CD8-positive, alpha-beta memory T cell (primary cell): Measurements from ENCODE around the gene FECH. TPM values are rescaled to one million over a fixed set of nuclear protein-coding genes. Genes with fewer than 3 reads are reported as not detected.
"Not testable (repeated sequence)": the region's sequence is repeated elsewhere in the genome, so short reads cannot be mapped to it uniquely, and the experiment has no call there.

Experiments
- CTCF ChIA-PET: fragments of 350-600 bp; sonication (Branson Sonifier 250); formaldehyde crosslinking; loops from one replicate; lab custom pipeline; 2021; ENCODE audit warnings: antibody characterized with exemption; lab: Charles Lee
- POLR2A ChIA-PET: fragments of 350-600 bp; sonication (Branson Sonifier 250); formaldehyde crosslinking; loops from one replicate; lab custom pipeline; 2021; ENCODE audit warnings: antibody characterized with exemption; lab: Charles Lee
- DNase-seq, 5 donors: peaks; one replicate each; pipeline versions ENCODE4 v3.0.0 to v3.0.0-alpha.2; 2020 to 2022; ENCODE audit warnings: mixed read lengths in 1 of 5
- H3K27ac ChIP-seq: one replicate; pipeline ENCODE4 v1.7.0; 2013; ENCODE audit warnings: low read depth, mild to moderate bottlenecking, low read length, moderate library complexity
- H3K27me3 ChIP-seq: 2 replicates; pipeline ENCODE4 v1.7.0; 2013; ENCODE audit warnings: low read length, mild to moderate bottlenecking; ENCODE audit not compliant: insufficient read depth, poor library complexity, severe bottlenecking
- H3K36me3 ChIP-seq: 2 replicates; pipeline ENCODE4 v1.7.0; 2013; ENCODE audit warnings: mild to moderate bottlenecking, low read length, moderate library complexity; ENCODE audit not compliant: insufficient read depth
- H3K4me1 ChIP-seq: 2 replicates; pipeline ENCODE4 v1.7.0; 2013; ENCODE audit warnings: mild to moderate bottlenecking, low read length, moderate library complexity; ENCODE audit not compliant: insufficient read depth
- H3K4me3 ChIP-seq: 2 replicates; pipeline ENCODE4 v1.7.0; 2013; ENCODE audit warnings: mild to moderate bottlenecking, low read length
- H3K9me3 ChIP-seq: 2 replicates; pipeline ENCODE4 v1.7.0; 2013; ENCODE audit warnings: mild to moderate bottlenecking, low read length
- H3K27ac Mint-ChIP-seq, 8 donors: one replicate each; pipeline ENCODE4 v1.8.0; 2020 to 2021; ENCODE audit warnings: mixed read lengths in 8 of 8, mild to moderate bottlenecking in 6 of 8, inconsistent platforms in 3 of 8, moderate library complexity in 3 of 8
- H3K27me3 Mint-ChIP-seq, 2 donors: one replicate each; pipeline ENCODE4 v1.8.0; 2020 to 2021; ENCODE audit warnings: mixed read lengths in 2 of 2, mild to moderate bottlenecking in 1 of 2, moderate library complexity in 1 of 2
- H3K36me3 Mint-ChIP-seq, 3 donors: one replicate each; pipeline ENCODE4 v1.8.0; 2020 to 2021; ENCODE audit warnings: mixed read lengths in 3 of 3, inconsistent platforms in 1 of 3, mild to moderate bottlenecking in 1 of 3
- H3K4me1 Mint-ChIP-seq, 3 donors: one replicate each; pipeline ENCODE4 v1.8.0; 2020 to 2021; ENCODE audit warnings: mixed read lengths in 3 of 3, inconsistent platforms in 1 of 3, mild to moderate bottlenecking in 1 of 3
- H3K4me3 Mint-ChIP-seq, 7 donors: one replicate each; pipeline ENCODE4 v1.8.0; 2020 to 2021; ENCODE audit warnings: mixed read lengths in 7 of 7, mild to moderate bottlenecking in 6 of 7, moderate library complexity in 4 of 7, inconsistent platforms in 2 of 7
- H3K9me3 Mint-ChIP-seq, 5 donors: one replicate each; pipeline ENCODE4 v1.8.0; 2020 to 2022; ENCODE audit warnings: mixed read lengths in 5 of 5, mild to moderate bottlenecking in 3 of 5, moderate library complexity in 2 of 5, inconsistent platforms in 1 of 5
- polyA plus RNA-seq: library from polyadenylated mRNA; unstranded; fragments of 300-500 nt; fragmentation: Illumina TruSeq; gene quantifications from one replicate; pipeline ENCODE4 v1.2.3, GENCODE V29; 2021
- total RNA-seq, 2 experiments: library from RNA; stranded (reverse); gene quantifications; one replicate each; pipeline ENCODE4 v1.2.3, GENCODE V29; 2021

Gene FECH
- total and polyA plus RNA-seq, 3 experiments from 2014 or later = 22.0 to 34.9 (median 31.5) TPM

DNA sequence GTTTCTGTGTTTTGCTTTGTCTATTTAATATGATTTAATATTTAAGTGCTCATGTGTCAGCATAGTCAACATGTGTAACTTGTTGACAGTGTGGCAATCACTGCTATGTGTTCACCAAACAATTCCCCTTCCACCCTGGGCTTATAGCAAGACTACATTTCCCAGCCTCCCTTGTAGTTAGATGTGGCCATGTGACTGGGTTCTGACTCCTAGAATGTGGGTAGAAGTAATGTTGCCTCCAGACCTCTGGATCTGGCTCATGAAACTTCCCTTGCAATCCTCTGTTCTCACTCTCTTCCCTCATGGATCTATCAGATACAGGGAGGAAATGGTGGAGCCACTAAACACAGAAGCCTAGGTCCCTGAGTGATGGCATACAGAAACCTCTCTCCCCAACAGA is 64.2 kb downstream of the FECH start:
- H3K27ac ChIP-seq, H3K4me3 ChIP-seq, H3K36me3 Mint-ChIP-seq, H3K27ac Mint-ChIP-seq, H3K9me3 Mint-ChIP-seq, H3K36me3 ChIP-seq, POLR2A ChIA-PET, CTCF ChIA-PET, H3K4me1 ChIP-seq, H3K27me3 ChIP-seq, H3K4me1 Mint-ChIP-seq, H3K4me3 Mint-ChIP-seq, DNase-seq, H3K9me3 ChIP-seq: not testable (repeated sequence)
- peaks cover 12 to 29% of the 10 kb centered on the region in 2 donors for H3K27me3 Mint-ChIP-seq

DNA sequence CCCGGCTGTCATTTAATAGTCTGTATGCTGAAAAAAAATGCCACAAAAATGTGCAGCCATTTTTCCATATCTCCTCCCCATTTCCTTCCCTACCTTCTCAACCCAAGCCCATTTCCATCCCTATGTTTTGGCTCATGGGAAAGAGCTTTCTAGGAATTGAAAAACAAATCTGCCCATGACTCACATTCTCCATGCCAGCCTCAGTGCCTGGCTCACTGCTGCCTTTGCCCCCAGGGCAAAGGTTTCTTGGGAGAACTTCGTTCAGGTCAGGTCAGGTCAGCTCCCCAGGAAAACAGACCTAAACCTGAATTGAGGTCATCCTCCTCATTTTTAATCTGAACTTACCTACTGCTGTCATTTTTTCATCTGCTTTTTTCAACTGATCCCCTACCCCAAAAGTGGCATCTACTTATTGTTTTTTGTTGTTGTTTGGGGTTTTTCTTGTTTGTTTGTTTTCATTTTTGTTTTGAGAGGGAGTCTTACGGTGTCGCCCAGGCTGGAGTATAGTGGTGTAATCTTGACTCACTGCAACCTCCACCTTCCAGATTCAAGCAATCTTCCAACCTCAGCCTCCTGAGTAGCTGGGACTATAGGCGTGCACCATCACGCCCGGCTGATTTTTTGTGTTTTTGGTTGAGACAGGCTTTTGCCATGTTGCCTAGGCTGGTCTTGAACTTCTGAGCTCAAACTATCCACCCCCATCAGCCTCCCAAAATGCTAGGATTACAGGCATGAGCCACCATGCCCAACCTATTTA is 66.7 kb downstream of the FECH start:
- no peaks in the 10 kb centered on the region for H3K4me1 Mint-ChIP-seq
- Histone ChIP-seq H3K27ac (no peak overlapping the region), H3K36me3 (no peaks in the 10 kb centered on the region), H3K27me3 (no peaks in the 10 kb centered on the region), H3K4me3 (no peak overlapping the region), H3K4me1 (no peaks in the 10 kb centered on the region), H3K9me3 (no peaks in the 10 kb centered on the region)
- H3K36me3 Mint-ChIP-seq = no peaks in the 10 kb centered on the region
- no peaks in the 10 kb centered on the region for H3K9me3 Mint-ChIP-seq
- DNase-seq = no peak
- no peak overlapping the region for H3K27ac Mint-ChIP-seq
- POLR2A ChIA-PET = no interaction called here
- peaks cover 12 to 31% of the 10 kb centered on the region in 2 donors for H3K27me3 Mint-ChIP-seq
- CTCF ChIA-PET = no interaction called here
- no peak overlapping the region for H3K4me3 Mint-ChIP-seq

DNA sequence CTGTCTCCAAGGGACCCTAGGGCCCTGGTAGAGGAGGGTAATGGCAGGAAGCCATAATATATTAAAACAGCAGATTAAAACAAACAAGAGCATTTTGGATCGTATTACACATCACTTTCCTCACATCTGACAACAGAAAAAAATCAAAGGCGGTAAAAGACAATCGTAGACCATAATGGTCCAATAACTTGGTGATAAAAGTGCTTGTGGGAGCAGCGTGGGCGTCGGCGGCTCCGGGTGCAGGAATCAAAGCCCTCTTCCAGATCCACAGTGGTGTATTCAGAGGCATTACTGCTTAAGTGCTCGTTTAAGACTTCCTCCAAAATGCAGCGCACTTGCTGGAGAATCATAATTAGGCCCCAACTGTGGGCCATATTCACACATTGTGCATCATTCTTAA is 68.0 kb downstream of the FECH start:
- H3K4me1 Mint-ChIP-seq = no peaks in the 10 kb centered on the region
- H3K27ac Mint-ChIP-seq = no peak overlapping the region
- no peak for DNase-seq
- peaks cover 12 to 28% of the 10 kb centered on the region in 2 donors for H3K27me3 Mint-ChIP-seq
- ChIA-PET CTCF (no interaction called here), POLR2A (no interaction called here)
- Histone ChIP-seq H3K9me3 (no peaks in the 10 kb centered on the region), H3K36me3 (no peaks in the 10 kb centered on the region), H3K4me1 (no peaks in the 10 kb centered on the region), H3K4me3 (no peak overlapping the region), H3K27ac (no peak overlapping the region), H3K27me3 (no peaks in the 10 kb centered on the region)
- no peaks in the 10 kb centered on the region for H3K36me3 Mint-ChIP-seq
- no peak overlapping the region for H3K4me3 Mint-ChIP-seq
- H3K9me3 Mint-ChIP-seq = no peaks in the 10 kb centered on the region

DNA sequence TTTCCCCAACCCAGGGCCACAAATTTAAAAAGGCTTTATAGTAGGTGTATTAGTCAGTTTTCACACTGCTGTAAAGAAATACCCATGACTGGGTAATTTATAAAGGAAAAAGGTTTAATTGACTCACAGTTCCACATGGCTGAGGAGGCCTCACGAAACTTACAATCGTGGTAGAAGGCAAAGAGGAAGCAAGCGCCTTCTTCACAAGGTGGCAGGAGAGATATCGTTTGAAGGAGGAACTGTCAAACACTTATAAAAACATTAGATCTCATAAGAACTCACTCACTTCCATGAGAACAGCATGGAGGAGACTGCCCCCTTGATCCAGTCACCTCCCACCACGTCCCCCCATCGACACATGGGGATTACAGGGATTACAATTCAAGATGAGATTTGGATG is 70.4 kb downstream of the FECH start:
- no peaks in the 10 kb centered on the region for H3K9me3 Mint-ChIP-seq

DNA sequence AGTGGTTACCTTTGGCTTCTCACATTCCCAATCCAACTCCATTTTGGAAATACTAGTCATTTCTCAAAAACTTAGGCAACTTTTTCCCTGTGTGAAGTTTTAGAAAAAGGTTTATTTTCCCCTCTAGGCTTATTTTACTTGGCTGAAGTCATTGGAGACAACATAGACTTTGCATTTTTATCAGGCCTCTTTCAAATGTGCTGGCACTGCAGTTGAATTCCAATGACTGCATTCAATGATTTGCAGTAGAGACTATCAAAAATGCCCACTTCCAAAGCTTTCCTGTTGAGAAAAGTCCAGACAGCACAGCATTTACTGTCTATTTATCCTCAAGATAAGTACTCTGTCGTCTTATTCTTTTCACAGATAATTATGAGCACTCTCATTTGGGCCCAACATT is 81.3 kb downstream of the FECH start:
- no peaks in the 10 kb centered on the region for H3K9me3 ChIP-seq
- no peak overlapping the region for H3K4me3 ChIP-seq
- CTCF ChIA-PET = no interaction called here
- Mint-ChIP-seq H3K9me3 (peaks cover 0 to 2% (median 0%) of the 10 kb centered on the region in 5 donors), H3K27ac (no peak overlapping the region), H3K36me3 (no peaks in the 10 kb centered on the region), H3K4me1 (no peaks in the 10 kb centered on the region), H3K27me3 (peaks cover 5 to 39% of the 10 kb centered on the region in 2 donors), H3K4me3 (no peak overlapping the region)
- no peak overlapping the region for H3K27ac ChIP-seq
- DNase-seq = no peak
- POLR2A ChIA-PET = no interaction called here
- no peaks in the 10 kb centered on the region for H3K4me1 ChIP-seq
- no peaks in the 10 kb centered on the region for H3K36me3 ChIP-seq
- no peaks in the 10 kb centered on the region for H3K27me3 ChIP-seq

More for the DNA sequence above, 70.4 kb downstream of the FECH start:
- DNase-seq = no peak
- H3K36me3 ChIP-seq = no peaks in the 10 kb centered on the region
- CTCF ChIA-PET = no interaction called here
- no peaks in the 10 kb centered on the region for H3K4me1 Mint-ChIP-seq
- H3K27me3 Mint-ChIP-seq = peaks cover 10 to 25% of the 10 kb centered on the region in 2 donors
- H3K27ac Mint-ChIP-seq = no peak overlapping the region
- H3K27me3 ChIP-seq = no peaks in the 10 kb centered on the region
- no peaks in the 10 kb centered on the region for H3K36me3 Mint-ChIP-seq
- H3K4me3 ChIP-seq = no peak overlapping the region
- no peaks in the 10 kb centered on the region for H3K4me1 ChIP-seq
- no peak overlapping the region for H3K27ac ChIP-seq
- H3K4me3 Mint-ChIP-seq = no peak overlapping the region
- POLR2A ChIA-PET = no interaction called here
- H3K9me3 ChIP-seq = no peaks in the 10 kb centered on the region

DNA sequence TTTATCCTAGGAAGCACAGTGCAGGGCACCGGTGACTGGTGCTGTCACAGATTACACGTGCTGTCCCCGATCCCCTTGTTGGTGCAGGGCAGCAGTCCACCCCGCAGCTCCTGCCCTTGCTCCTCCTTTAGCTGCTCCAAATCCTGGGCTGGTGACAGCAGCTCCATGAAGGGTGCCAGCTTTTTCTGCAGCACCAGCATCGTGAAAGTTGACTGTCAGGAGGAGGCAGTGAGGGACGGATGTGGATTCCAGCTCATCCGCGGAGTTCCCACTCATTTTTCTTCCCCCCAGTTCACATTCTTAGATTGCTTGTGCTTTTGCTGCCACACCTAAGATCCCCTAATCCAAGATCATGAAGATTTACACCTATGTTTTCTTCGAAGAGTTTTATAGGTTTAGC is 83.9 kb downstream of the FECH start:
- H3K27me3 ChIP-seq = no peaks in the 10 kb centered on the region
- H3K4me1 ChIP-seq = no peaks in the 10 kb centered on the region
- H3K9me3 Mint-ChIP-seq = peaks cover 0 to 2% (median 0%) of the 10 kb centered on the region in 5 donors
- H3K27ac Mint-ChIP-seq = no peak overlapping the region
- H3K36me3 Mint-ChIP-seq = no peaks in the 10 kb centered on the region
- no peaks in the 10 kb centered on the region for H3K36me3 ChIP-seq
- H3K4me3 Mint-ChIP-seq = no peak overlapping the region
- no peak overlapping the region for H3K4me3 ChIP-seq
- no peaks in the 10 kb centered on the region for H3K9me3 ChIP-seq
- no peak overlapping the region for H3K27ac ChIP-seq
- H3K27me3 Mint-ChIP-seq = peaks cover 5 to 19% of the 10 kb centered on the region in 2 donors
- H3K4me1 Mint-ChIP-seq = no peaks in the 10 kb centered on the region
- ChIA-PET CTCF (no interaction called here), POLR2A (no interaction called here)
- DNase-seq = no peak

DNA sequence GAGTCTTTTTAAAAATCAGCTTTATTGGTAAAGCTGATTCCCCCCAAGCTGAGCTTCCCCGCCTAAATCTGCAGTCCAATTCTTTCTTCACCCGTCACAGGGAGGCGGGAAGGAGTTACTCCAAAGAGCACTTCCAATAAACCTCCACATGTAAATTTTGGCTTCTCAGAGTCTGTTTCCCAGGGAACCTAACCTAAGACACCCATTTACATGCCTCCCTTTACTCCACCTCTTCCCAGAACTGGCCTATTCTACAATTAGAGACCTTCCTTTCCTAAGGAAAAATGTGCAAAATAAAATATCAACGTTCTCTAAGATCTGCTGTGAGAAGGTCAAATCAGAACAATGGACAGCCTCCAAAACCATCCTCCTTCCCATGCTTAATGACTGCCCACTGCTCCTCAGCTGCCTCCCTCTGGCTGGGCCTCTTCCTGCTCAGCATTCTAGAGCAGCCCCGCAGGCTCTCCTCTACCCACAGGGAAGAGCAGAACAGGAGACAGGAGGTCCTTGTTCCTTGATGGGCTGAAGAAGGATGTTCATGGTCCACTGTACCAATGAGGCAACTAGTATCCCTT is 87.7 kb downstream of the FECH start:
- Mint-ChIP-seq H3K27me3 (peaks cover 3 to 5% of the 10 kb centered on the region in 2 donors), H3K9me3 (peaks cover 0 to 2% (median 0%) of the 10 kb centered on the region in 5 donors), H3K4me3 (no peak overlapping the region), H3K4me1 (no peaks in the 10 kb centered on the region), H3K36me3 (no peaks in the 10 kb centered on the region), H3K27ac (no peak overlapping the region)
- ChIA-PET CTCF (no interaction called here), POLR2A (no interaction called here)
- no peaks in the 10 kb centered on the region for H3K36me3 ChIP-seq
- no peak overlapping the region for H3K27ac ChIP-seq
- H3K4me3 ChIP-seq = no peak overlapping the region
- no peak for DNase-seq
- H3K9me3 ChIP-seq = no peaks in the 10 kb centered on the region
- H3K4me1 ChIP-seq = no peaks in the 10 kb centered on the region
- H3K27me3 ChIP-seq = no peaks in the 10 kb centered on the region
